ENCODE results near the gene MRPL20.
"Not testable (repeated sequence)": the region's sequence is repeated elsewhere in the genome, so short reads cannot be mapped to it uniquely, and the experiment has no call there.

The MRPL20 gene

GRCh38 chr1:1403653-1404052 lies 3.4 kb downstream of the MRPL20 start:
- DNase-seq: no peak

DNA sequence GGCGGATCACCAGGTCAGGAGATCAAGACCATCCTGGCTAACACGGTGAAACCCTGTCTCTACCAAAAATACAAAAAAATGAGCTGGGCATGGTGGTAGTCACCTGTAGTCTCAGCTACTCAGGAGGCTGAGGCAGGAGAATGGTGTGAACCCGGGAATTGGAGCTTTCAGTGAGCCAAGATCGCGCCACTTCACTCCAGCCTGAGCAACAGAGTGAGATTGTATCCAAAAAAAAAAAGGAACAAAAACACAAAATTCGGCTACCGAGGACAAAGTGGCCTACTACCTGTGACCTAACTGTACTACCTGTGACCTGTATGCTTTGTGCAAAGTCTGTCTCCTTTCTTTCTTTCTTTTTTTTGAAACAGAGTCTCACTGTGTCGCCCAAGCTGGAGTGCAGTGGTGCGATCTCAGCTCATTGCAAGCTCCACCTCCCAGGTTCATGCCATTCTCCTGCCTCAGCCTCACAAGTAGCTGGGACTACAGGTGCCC lies 4.1 kb downstream of the MRPL20 start:
- DNase-seq: not testable (repeated sequence)

DNA sequence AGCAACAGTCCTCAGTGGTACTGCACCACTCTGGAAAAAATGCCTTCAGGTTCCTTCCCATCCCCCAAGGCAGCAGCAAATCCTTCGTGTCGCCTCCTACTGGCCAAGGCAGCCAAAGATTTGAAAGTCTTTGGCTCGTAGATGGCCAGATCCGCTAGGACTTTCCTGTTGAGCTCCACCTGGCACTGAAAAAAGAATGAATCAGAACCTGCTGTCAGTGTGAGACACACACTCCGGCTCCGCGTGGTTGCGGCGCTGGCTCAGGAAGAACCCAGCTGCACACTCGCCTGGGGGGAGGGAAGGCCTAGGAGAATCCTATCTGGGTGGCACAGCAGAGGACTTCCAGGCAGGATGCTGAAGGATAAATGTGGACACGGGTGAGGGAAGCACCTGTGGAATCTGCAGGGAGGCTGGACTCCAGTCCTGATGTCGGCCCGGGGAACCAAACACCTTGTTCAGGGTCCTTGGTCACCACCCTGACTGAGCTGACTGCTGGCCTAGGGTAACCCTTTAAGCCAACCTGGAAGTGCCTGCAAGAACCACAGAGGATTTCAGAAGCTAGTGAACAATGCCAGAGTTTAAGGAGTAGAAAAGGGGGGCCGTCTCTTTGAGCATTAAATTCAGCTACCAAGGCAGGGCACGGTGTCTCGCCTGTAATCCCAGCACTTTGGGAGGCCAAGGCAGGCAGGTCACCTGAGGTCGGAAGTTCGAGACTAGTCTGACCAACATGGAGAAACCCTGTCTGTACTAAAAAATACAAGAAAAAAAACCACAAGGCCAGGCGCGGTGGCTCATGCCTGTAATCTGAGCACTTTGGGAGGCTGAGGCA lies 4.8 kb downstream of the MRPL20 start:
- DNase-seq: no peak

DNA sequence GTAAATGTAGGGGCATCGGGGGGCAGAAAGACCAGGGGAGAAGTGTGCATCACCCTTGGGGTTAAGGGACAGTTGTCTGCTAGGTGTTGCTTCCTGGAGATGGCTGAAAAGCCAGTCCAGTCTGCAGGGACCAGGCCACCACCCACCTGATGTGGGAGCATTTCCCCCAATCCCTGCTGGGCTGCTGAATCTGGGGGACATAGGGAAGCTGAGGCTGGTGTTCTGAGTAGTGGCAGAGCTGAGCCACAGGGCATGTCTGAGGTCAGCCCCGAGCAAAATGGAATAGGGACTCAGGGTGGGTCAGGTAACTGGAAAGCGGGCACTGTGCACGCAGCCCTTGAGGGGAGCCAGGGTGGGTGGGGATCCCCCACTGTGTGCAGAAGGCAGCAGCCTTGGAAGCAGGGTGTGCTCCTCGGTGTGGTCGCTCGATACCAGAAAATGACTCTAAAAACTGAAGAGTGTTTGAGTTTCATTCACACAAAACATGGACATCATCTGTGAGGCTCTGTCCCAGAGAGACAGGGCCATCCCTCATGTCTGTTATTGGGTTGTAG lies 5.6 kb downstream of the MRPL20 start:
- DNase-seq: no peak

- DNase-seq: no peak
These were observed 6.3 kb downstream of the MRPL20 start for GRCh38 chr1:1400576-1401456.

DNA sequence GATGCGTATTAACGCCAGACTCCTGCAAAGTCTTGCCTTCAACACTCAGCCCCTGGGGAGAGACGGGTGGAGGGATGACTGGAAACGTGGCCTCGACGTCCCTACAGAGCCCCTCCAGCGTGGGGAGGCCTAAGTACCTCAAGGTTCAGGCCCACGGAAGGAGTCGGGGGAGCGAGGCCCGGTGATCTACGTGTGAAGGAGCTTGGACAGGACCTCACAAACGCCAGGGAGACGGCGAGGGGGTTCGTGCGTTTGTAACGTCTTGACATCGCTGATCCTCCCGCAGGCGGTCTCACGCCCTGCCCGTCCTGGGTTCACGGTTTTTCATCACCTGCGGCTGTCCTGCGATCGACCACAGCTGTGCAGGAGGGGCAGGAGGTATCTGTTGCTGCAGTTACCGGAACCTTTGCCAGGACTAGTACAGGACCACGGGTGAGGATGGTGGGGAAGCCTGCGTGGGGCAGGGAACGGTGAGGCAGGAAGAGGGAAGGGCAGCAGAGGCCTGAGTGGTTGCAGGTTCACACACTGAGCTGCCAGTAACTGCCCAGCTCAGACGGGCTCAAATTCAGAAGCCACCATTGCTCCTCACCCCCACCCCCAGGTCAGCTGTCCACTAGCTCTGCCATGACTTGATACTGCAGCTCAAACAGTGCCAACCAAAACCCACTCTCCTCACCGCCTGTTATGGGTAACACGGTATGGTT lies 7.1 kb downstream of the MRPL20 start:
- DNase-seq: no peak

- DNase-seq: peak; percentile 100
These were observed 7.8 kb downstream of the MRPL20 start, which contains the start of gene CCNL2 for GRCh38 chr1:1399187-1399871. Gene CCNL2 (minus strand): TSS chr1:1399335. CDS start chr1:1399306, 29 bp downstream.

DNA sequence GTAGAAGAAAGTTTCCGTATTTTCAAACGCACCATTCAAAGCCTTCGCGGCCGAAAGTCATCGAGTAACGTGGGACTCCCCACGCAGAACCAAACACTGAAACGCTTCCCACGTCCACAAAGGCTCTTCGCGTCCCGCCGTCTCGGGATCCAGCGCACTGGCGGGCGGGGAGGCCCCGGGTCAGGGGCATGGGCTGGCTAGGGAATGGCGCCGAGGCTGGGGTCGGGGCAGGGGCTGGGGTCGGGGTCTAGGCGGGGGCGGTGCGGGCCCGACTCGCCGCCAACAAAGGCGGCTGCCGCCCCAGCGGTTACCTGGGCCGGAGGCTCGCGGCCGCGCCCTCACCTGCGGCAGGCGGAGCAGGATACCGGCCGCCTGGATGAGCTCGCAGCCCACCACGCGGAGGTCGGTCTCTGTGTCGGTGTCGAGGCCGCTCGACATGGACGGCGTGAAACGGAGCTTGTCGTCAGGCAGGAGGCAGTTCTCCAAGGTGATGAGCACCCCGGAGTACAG lies 8.4 kb downstream of the MRPL20 start:
- no peak for DNase-seq

- no peak for DNase-seq
These were observed 9.1 kb downstream of the MRPL20 start for GRCh38 chr1:1397839-1398523.

DNA sequence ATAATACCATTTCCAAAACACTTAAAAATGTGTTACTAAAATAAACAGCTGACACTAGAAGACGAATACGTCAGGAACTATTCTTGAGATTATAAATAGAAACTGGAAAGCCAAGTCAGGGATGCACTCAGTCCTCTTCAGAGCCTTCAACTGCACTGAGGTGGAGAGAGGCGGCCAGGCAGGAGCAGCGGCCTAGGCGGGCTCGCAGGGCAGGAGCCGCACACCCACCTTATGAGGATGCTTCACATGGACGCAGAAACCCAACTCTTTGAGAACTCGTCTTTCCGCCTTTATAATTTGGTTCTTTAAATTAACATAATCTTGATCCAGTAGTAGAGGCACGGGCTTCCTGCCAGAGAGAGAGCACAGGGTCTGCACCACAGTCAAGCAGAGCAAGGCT lies 11.9 kb downstream of the MRPL20 start:
- DNase-seq: no peak

DNA sequence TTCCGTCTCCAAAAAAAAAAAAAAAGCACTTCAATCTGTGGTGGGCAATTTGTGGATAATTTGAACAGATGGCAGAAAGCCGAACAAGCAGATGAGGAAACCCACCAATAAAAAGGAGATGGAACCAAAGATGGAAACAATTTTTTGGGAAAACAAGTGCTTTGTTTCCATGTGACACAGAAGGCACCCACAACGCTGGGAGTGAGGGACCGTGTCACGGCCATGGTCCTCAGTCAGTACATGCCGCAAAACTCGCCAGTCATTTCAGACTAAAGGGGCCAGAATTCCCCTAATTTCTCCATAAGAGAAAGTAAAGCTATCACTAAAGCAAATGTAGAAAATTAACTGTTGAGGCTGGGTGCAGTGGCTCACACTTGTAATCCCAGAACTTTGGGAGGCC lies 13.0 kb downstream of the MRPL20 start:
- no peak for DNase-seq

DNA sequence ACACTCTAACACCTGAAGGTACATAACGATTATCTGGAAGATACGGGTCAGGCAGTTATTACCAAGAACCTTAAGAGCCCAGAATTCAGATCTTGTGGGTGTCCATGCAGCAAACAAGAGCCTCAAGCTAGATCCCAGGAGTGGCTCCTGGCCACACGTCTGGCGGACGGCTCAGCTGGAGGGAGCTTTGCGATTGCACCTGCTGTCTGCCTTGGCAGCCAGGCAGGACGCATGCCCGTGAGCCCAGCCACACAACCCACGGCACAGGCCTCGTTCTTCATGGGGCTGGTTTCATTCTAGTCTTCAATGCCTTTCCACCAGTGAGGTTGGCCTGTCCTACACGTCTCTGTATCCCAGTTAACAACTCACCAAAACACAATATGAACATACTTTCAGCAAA lies 13.7 kb downstream of the MRPL20 start:
- DNase-seq: no peak

DNA sequence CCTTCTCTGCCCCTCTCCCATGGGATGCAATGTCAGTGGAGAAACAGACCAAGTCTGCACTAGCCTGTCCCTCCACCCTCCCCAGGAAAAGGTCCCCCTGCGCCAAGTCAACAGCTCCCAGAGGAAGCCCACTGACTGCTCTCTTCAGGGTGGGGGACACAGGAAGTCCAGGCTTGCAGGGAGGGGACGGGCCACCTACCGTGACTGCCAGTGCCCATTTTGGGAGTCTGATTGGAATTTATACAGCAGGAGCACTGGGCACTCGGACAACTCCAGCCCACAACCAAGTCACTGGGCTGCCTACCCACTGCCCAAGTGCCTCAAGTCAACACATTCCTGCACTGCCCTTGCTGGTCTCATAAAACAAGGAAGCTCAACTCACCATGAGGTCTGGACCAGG lies 14.1 kb downstream of the MRPL20 start:
- no peak for DNase-seq

DNA sequence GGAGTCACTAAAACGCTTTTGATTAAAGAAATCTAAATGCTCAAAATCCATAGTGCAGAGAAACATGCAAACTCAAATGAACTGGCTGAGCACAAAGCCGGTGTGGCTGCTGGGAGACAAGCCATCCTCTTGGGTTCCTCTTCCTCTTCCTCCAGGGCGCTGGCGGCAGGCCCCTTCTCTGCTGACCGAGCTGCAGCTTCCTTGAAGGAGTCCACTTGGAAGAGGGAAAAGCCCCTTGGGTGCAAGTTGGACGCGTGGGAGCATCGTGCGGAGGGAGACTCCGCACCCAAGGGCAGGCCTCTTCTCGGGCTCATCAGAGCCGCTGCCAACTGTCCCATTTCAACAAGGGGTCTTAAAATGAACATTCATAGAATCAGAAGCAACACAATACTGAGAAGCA lies 15.9 kb downstream of the MRPL20 start:
- DNase-seq: no peak

DNA sequence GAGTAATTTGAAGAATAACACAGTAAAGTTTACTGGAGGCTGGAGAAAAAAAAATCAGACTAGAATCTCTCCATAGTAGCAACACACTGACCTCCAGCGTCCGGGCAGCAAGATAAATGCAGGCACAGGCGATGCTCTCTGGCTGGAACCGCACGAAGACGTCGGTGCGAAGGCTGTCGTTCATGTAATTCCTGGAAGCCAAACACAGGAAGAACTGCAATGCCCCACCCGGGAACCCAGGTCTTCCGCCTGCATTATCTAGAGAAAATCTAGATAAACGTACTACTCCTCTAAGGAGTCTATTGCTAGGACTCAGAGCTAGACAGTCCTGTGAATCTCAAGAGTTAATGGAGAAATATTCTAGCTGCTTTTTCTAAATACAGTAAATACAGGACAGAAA lies 16.4 kb downstream of the MRPL20 start:
- DNase-seq: no peak

DNA sequence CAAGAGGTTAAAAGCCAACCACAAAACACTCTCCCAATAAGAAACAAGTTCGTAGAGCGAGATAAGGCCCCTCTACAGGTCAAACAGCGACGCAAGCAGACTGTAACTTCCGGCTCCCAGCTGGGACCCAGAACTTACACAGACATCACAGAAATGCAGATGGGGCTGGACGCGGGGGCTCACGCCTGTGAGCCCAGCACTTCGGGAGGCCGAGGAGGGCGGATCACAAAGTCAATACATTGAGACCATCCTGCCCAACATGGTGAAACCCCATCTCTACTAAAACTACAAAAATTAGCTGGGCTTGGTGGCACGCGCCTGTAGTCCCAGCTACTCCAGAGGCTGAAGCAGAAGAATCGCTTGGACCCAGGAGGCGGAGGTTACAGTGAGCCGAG lies 19.0 kb downstream of the MRPL20 start:
- DNase-seq: no peak

- no peak for DNase-seq
These were observed 19.7 kb downstream of the MRPL20 start for GRCh38 chr1:1387098-1388077.

- DNase-seq: no peak
These were observed 21.2 kb downstream of the MRPL20 start for GRCh38 chr1:1385931-1386330.

DNA sequence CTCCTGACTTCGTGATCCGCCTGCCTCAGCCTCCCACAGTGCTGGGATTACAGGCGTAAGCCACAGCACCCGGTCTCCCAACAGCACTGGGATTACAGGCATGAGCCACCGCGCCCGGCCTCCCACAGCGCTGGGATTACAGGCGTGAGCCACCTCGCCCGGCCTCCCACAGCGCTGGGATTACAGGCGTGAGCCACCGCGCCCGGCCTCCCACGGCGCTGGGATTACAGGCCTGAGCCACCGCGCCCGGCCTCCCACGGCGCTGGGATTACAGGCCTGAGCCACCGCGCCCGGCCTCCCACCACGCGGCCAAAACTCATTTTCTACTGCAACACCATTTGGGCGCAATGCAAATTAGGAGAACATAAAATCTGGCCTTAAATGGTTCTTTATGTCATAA lies 21.8 kb downstream of the MRPL20 start:
- DNase-seq: not testable (repeated sequence)

GRCh38 chr1:1381294-1381693 lies 25.8 kb downstream of the MRPL20 start:
- no peak for DNase-seq
